Activated CD4-positive, alpha-beta T cell treated with anti-CD3 and anti-CD28 coated beads, Interleukin-2, amount 50 U/mL, for 24 hours (primary cell): ENCODE data around the gene IGHMBP2.

Experiments
- DNase-seq, 2 donors: peaks; one replicate each; pipeline ENCODE4 v3.0.0-alpha.2; 2020; ENCODE audit warnings: low read depth in 1 of 2, low spot score in 1 of 2

The IGHMBP2 gene

DNA sequence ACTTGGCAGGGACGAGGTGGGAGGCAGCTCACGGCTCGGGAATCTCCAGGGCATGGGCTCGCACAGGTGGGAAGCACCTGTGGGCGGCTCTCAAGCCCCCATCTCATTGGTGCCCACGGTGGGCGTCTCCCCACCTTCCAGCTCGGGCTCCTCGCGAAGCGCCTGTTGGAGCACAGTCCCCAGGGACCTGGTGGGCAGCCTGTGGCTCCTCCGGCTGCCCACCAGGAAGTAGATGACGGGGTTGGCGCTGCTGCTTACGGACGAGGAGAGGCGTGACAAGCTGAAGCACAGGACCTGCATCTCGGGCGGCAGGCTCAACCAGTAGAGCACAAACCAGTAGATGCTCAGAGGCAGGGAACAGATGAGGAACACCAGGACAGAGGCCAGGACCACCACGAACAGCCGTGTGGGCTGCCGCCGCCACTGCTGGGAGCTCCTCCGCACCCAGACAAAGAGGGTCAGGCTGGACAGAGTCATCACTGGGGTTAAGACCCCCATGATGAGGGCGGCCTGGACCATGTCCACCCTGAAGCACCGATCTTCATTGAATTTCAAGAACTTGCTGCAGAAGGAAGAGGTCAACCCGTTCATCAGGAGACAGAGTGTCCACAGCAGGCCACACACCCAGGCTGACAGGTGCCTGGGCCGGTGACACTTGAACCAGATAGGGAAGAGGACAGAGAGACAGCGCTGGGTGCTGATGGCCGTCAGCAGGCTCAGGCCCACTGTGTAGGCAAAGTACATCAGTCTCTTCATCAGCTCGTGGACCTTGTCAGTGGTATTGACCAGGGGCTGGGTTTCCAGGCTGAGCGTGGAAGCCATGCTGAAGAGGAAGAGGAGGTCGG is 76.5 kb downstream of the IGHMBP2 start:
- no peak for DNase-seq

DNA sequence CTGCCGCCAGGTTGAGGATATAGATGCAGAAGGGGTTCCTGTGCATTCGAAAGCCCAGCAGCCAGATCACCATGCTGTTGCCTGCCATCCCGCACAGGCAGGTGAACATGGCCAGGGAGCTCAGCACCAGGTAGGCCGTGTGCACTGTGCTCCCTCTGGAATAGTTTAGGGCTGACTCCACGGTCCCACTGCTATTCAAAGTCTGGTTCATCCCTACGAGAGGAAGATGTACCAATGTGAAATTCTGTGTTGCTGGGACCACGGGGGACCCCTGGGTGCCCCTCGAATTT is 77.0 kb downstream of the IGHMBP2 start, which contains the start of gene MRGPRD:
Gene MRGPRD, minus strand, starts transcription at position 211 of the 290 bp plus-strand sequence. Its CDS starts 0 bp downstream, at position 211.
- DNase-seq, result no peak

DNA sequence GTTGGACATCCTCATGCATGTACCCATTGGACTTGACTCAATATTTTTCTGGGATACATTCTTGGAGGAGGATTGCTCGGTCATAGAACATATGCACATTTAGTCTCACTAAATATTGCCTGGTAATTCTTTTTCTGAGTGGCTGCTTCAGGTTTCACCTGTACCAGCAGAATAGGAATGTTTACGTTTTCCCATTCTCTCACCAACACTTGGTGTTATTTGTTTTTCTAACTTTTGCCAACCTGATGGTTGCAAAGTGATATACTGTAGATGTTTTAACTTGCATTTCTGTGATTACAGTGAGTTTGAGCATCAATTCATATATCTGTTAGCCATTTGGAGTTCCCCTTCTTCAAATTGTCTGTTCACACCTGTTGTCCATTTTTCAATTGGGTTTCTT is 78.4 kb downstream of the IGHMBP2 start:
- DNase-seq, result no peak

DNA sequence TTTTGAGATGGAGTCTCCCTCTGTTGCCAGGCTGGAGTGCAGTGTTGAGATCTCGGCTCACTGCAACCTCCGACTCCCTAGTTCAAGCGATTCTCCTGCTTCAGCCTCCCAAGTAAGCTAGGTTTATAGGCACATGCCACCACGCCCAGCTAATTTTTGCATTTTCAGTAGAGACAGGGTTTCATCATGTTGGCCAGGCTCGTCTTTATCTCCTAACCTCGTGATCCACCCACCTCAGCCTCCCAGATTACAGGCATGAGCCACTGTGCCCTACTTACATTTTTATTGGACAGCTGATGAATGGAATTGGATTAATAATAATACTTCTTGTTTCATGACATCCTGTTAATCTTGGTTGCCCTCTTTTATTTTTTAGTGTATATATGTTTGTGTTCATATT is 80.1 kb downstream of the IGHMBP2 start:
- DNase-seq, result no peak

DNA sequence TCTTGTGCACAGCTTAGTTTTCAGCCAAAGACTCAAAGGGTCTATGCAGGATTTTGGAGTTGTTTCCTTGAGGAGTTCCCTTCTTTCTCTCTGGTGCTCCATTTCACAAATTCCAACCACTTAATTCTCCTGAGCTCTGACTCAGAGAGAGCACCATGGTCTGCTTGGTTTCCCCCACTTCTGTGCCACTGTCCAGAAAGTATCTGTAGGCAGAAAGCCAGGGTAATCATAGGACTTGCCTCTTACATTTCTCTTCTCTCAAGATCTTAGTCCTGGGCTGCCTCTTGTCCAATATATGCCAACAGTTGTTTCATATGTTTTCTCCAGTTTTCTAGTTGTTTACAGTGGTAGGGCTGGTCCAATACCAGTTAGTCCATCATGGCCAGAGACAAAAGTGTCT is 83.5 kb downstream of the IGHMBP2 start:
- no peak for DNase-seq

DNA sequence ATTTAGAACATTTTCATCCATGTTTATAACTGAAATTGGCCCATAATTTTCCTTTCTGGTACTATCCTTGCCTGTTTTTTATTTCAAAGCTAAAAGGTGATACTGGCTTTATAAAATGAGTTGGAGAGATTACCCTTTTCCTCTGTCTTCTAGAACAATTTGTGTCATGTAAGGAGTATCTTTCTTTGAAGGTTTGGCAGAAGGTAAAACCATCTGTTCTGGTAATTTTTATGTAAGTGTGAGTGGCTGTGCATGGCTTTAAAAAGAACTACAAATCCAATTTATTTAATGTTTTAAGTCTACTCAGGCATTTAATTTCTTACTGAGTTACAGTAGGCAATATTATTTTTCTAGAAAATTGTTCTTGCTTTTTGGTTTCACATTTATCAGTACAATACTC is 84.8 kb downstream of the IGHMBP2 start:
- no peak for DNase-seq
